ENCODE results near the gene PID1. TPM values are rescaled to one million over a fixed set of nuclear protein-coding genes. Genes with fewer than 3 reads are reported as not detected.

Gene PID1
- total RNA-seq, 1 experiment from 2014 or later: 63.3 TPM

GRCh38 chr2:229130522-229130921 is 140.6 kb downstream of the PID1 start:
- H3K4me3 ChIP-seq: no peak overlapping the region
- no peak for DNase-seq
- H3K27me3 ChIP-seq: no peaks in the 10 kb centered on the region
- H3K9me3 ChIP-seq: 0 out of 2 replicates have a peak, but pooled peaks cover 3% of the 10 kb centered on the region
- H3K36me3 ChIP-seq: peaks cover 10% of the 10 kb centered on the region

GRCh38 chr2:229129738-229130371 is 141.2 kb downstream of the PID1 start:
- no peak overlapping the region for H3K4me3 ChIP-seq
- peaks cover 13% of the 10 kb centered on the region for H3K36me3 ChIP-seq
- no peaks in the 10 kb centered on the region for H3K27me3 ChIP-seq
- peaks cover 5% of the 10 kb centered on the region; the same call in 1 of the 2 replicates for H3K9me3 ChIP-seq
- DNase-seq: no peak

GRCh38 chr2:229127471-229127870 is 143.6 kb downstream of the PID1 start:
- Histone ChIP-seq H3K36me3 (peaks cover 29% of the 10 kb centered on the region), H3K4me3 (no peak overlapping the region), H3K27me3 (no peaks in the 10 kb centered on the region), H3K9me3 (peaks cover 13% of the 10 kb centered on the region; the same call in 1 of the 2 replicates)
- DNase-seq: no peak

GRCh38 chr2:229126066-229126465 is 145.0 kb downstream of the PID1 start:
- no peaks in the 10 kb centered on the region for H3K27me3 ChIP-seq
- peaks cover 25% of the 10 kb centered on the region for H3K36me3 ChIP-seq
- H3K4me3 ChIP-seq: no peak overlapping the region
- H3K9me3 ChIP-seq: peaks cover 13% of the 10 kb centered on the region; the same call in 1 of the 2 replicates
- no peak for DNase-seq

- no peak for DNase-seq
- H3K4me3 ChIP-seq: no peak overlapping the region
Observed at GRCh38 chr2:229124136-229124535, 147.0 kb downstream of the PID1 start.

GRCh38 chr2:229118927-229119326 is 152.2 kb downstream of the PID1 start:
- DNase-seq: no peak
- Histone ChIP-seq H3K9me3 (peaks cover 20% of the 10 kb centered on the region), H3K4me3 (no peak overlapping the region), H3K36me3 (peaks cover 19% of the 10 kb centered on the region), H3K27me3 (no peaks in the 10 kb centered on the region)

More at GRCh38 chr2:229124136-229124535, 147.0 kb downstream of the PID1 start:
- Histone ChIP-seq H3K27me3 (no peaks in the 10 kb centered on the region), H3K9me3 (peaks cover 13% of the 10 kb centered on the region; the same call in 1 of the 2 replicates), H3K36me3 (peaks cover 28% of the 10 kb centered on the region)

GRCh38 chr2:229118336-229118735 is 152.8 kb downstream of the PID1 start:
- Histone ChIP-seq H3K4me3 (no peak overlapping the region), H3K27me3 (no peaks in the 10 kb centered on the region), H3K9me3 (peaks cover 14% of the 10 kb centered on the region), H3K36me3 (peaks cover 14% of the 10 kb centered on the region)
- DNase-seq: no peak

GRCh38 chr2:229111744-229112143 is 159.3 kb downstream of the PID1 start:
- H3K27me3 ChIP-seq: no peaks in the 10 kb centered on the region
- no peak for DNase-seq

GRCh38 chr2:229109195-229109594 is 161.9 kb downstream of the PID1 start:
- H3K27me3 ChIP-seq: no peaks in the 10 kb centered on the region
- H3K4me3 ChIP-seq: no peak overlapping the region
- DNase-seq: no peak
- H3K36me3 ChIP-seq: no peaks in the 10 kb centered on the region; the same call in 1 of the 2 replicates
- H3K9me3 ChIP-seq: no peaks in the 10 kb centered on the region

More at GRCh38 chr2:229111744-229112143, 159.3 kb downstream of the PID1 start:
- H3K9me3 ChIP-seq: 0 out of 2 replicates have a peak, but pooled peaks cover 2% of the 10 kb centered on the region
- no peak overlapping the region for H3K4me3 ChIP-seq
- H3K36me3 ChIP-seq: no peaks in the 10 kb centered on the region; the same call in 1 of the 2 replicates

GRCh38 chr2:229107601-229108000 is 163.5 kb downstream of the PID1 start:
- DNase-seq: no peak

GRCh38 chr2:229104974-229105387 is 166.1 kb downstream of the PID1 start:
- DNase-seq: no peak
- Histone ChIP-seq H3K27me3 (no peaks in the 10 kb centered on the region), H3K9me3 (no peaks in the 10 kb centered on the region), H3K4me3 (no peak overlapping the region), H3K36me3 (no peaks in the 10 kb centered on the region; the same call in 1 of the 2 replicates)

More at GRCh38 chr2:229107601-229108000, 163.5 kb downstream of the PID1 start:
- H3K36me3 ChIP-seq: no peaks in the 10 kb centered on the region; the same call in 1 of the 2 replicates
- H3K9me3 ChIP-seq: no peaks in the 10 kb centered on the region
- no peaks in the 10 kb centered on the region for H3K27me3 ChIP-seq
- no peak overlapping the region for H3K4me3 ChIP-seq

- no peak for DNase-seq
- Histone ChIP-seq H3K4me3 (no peak overlapping the region), H3K36me3 (no peaks in the 10 kb centered on the region; the same call in 1 of the 2 replicates), H3K9me3 (no peaks in the 10 kb centered on the region), H3K27me3 (no peaks in the 10 kb centered on the region)
Observed at GRCh38 chr2:229104025-229104424, 167.1 kb downstream of the PID1 start.

- Histone ChIP-seq H3K4me3 (no peak overlapping the region), H3K36me3 (no peaks in the 10 kb centered on the region), H3K27me3 (no peaks in the 10 kb centered on the region), H3K9me3 (no peaks in the 10 kb centered on the region)
- no peak for DNase-seq
Observed at GRCh38 chr2:229101314-229101713, 169.8 kb downstream of the PID1 start.

- no peak for DNase-seq
- H3K4me3 ChIP-seq: no peak overlapping the region
- H3K36me3 ChIP-seq: no peaks in the 10 kb centered on the region
- no peaks in the 10 kb centered on the region for H3K9me3 ChIP-seq
- no peaks in the 10 kb centered on the region for H3K27me3 ChIP-seq
Observed at GRCh38 chr2:229099231-229099630, 171.9 kb downstream of the PID1 start.

GRCh38 chr2:229098801-229099200 is 172.3 kb downstream of the PID1 start:
- H3K9me3 ChIP-seq: no peaks in the 10 kb centered on the region
- H3K27me3 ChIP-seq: no peaks in the 10 kb centered on the region
- no peaks in the 10 kb centered on the region for H3K36me3 ChIP-seq
- DNase-seq: no peak
- no peak overlapping the region for H3K4me3 ChIP-seq

- Histone ChIP-seq H3K27me3 (no peaks in the 10 kb centered on the region), H3K9me3 (no peaks in the 10 kb centered on the region), H3K4me3 (no peak overlapping the region), H3K36me3 (peaks cover 2% of the 10 kb centered on the region; the same call in 1 of the 2 replicates)
- no peak for DNase-seq
Observed at GRCh38 chr2:229096409-229097066, 174.5 kb downstream of the PID1 start.

GRCh38 chr2:229095472-229095871 is 175.6 kb downstream of the PID1 start:
- no peak for DNase-seq
- peaks cover 2% of the 10 kb centered on the region; the same call in 1 of the 2 replicates for H3K36me3 ChIP-seq
- H3K27me3 ChIP-seq: no peaks in the 10 kb centered on the region
- no peaks in the 10 kb centered on the region for H3K9me3 ChIP-seq
- H3K4me3 ChIP-seq: no peak overlapping the region
